HG02970 (cell line): ENCODE data around the gene NPAS2.

Source experiments
- ATAC-seq: cut with Tn5 transposase; IDR thresholded peaks from one replicate; pipeline ENCODE4 v1.9.1; 2021; ENCODE audit warnings: mild to moderate bottlenecking, moderate library complexity, moderate number of reproducible peaks; ENCODE audit not compliant: unreplicated experiment, low FRiP score

The NPAS2 gene

DNA sequence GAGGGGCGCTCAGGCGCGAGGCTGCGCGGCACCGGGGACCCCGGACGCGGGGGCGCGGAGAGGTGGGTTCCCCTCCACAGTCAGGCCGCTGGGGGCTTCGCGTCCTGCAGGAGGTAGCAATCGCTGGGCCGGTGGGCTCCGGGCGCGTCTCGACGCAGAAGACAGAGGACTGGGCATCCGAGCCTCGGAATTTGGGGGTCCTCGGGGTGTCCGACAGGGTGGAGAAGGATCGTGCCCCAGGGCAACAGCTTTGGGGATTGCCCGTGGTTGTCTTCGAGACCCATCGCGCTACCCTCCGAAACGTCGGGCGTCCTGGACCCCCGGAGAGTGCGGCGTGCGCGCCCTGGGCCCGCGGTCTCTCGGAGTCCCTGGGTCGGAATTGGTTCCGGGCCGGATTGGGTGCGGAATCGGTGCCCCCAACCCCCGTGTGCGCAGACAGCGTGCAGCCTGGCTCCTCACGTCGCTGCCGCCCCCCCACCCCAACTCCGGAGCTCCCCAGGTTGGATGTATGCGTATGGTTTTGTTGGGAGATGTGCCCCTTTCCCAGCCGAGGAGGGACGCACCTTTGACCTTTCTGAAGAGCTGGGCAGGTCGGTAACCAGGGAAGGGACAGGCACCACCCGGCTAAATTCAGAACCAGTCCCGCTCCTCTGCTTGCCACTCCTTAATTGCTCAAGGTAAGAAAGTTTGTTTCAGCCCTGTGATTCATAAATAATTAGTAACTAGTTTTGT lies 750 bp downstream of the NPAS2 start:
- no peak for ATAC-seq

DNA sequence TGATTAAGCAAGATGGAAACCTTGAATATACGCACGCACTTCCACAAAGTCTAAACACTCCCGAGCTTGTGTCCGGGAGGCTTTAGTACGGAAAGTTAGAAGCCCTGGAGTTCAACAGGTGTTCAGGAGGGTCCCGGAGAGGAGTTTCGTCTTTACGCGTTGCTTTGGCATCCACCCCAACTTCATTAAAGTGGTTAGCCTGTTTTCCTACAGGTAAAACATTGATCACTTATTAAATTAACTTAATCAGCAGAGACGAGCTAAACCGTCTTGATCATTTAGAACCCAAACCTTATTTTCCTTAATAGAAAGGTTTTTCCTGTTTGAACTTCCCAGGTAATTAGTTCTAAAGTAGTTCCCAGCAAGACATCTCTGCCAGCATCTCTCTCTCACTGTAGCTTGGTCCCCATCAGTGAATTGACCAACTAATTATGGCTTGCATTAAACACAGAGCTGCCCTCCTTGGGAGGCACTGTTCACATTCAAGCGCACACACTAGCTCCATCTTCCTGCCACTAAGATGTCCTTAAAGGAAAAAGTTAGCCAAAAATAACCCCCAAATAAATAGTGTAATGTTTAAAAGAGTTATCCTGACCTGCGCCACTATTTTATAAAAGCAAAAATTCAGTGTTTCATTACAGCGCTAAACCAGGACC lies 1.4 kb downstream of the NPAS2 start:
- no peak for ATAC-seq

DNA sequence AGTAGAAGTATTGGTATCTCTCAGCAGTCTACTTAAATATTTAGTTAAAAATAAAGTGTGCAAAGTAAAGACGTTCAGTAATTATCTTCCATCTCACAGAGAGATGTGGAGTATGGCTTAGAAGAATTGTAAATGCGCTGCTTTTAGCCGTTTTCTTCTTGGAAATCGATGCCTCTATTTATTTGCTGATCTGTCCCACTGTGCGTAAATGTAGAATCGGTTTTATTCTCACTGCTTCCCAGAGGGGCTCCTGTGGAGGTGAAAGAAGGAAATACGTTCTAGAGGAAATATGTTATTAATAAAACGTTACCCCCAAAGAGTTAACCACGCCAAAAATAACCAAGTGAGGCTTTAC lies 1.9 kb downstream of the NPAS2 start:
- ATAC-seq = no peak

DNA sequence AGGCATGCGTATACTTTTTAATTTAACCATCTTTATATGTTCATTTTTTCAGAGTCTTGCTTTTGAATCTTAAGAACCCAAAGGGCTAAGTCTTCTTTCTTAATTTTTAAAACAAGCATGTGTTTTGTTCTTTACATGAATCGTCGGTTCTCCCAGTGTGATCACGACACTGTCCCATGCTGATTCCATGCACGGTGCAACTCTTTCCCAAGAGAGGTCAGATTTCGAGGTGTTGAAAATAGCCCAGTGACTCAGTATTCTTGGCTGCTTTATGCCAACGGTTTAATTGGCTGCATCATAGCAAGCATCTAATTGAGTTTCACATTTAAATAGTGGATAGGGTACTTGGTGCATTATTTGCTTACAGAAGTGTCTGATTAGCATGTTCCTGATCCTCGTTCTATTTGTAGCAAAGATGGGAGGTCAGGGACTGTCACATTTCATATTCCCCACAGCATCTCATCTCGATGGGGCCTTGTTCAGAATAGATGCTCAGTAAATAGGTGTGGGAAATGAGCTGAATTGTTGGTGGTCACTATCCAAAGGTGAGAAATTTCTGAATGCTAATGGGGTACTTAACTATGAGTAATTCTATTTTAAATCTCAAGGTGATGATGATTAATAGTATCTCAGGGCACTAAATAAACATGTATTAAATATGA lies 2.8 kb downstream of the NPAS2 start:
- no peak for ATAC-seq

DNA sequence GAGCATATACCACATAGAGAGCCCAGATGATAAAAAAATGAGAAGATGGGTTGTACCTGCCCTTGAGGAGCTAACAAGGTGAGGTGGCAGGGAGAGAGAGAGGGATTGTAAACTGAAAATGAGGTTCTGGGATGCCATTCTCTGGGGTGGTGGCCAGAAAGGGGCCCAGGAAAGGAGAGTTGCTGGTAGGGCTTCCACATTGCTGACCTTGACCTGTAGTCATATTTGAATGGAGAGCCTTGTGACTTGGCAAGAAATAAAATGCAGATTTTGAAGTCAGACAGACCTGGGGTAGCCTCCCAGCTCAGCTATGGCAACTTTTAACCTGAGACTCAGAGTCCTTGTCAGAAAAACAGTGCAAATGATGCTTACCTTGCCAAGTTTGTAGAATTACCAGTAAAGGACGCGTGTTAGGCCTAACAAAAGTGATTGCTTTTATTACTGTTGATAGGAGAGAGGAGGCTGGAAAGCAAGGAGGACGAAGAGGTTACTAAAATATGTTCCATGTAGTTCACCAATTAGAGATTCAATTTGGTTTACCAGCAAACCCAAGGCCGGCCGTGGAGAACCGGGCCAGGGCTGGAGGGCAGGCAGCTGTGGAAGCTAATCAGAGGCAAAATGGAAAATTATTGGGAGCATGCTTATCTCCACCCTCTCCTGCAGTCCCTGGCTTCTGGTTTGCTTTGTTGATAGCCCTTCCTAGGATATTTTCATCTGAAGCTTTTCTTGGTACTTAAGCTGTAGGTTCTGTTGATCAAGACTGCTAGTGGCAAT lies 3.9 kb downstream of the NPAS2 start:
- no peak for ATAC-seq

DNA sequence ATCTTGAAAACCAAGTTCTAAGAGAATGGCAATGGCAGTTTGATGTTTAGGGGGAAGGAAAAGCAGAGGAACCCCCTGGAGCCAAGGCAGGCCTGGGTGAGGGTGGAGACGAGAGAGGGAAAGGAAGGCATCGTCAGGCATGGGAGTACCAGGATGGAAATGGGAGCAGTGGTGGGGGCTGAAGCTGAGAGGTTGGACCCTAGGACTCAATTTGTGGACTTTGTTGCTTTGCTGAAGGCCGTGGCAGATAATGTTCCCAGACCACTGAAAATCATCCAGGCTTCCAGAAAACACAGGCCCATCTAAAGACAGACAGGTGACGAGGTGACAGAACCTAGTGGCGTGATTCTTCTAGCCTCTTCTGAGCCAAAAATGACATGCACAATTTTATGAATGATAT lies 4.9 kb downstream of the NPAS2 start:
- no peak for ATAC-seq

DNA sequence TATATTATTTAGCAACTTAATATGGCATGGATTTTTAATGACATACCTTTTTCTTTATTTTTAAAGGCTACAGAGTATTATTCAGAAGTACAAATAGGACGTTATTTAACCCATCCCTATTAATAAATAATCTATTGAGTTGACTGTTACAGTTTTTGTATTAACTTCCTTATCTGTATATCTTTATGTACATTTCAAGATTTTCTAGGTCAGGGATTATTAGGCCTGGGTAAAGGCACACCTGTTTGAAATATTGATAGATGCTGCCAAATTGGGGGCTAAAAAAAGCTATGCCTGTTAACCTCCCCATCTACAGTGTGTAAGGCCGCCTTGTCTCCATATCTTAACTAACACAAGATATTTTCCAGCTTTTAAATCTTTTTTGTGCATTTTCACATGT lies 6.6 kb downstream of the NPAS2 start:
- ATAC-seq = no peak

DNA sequence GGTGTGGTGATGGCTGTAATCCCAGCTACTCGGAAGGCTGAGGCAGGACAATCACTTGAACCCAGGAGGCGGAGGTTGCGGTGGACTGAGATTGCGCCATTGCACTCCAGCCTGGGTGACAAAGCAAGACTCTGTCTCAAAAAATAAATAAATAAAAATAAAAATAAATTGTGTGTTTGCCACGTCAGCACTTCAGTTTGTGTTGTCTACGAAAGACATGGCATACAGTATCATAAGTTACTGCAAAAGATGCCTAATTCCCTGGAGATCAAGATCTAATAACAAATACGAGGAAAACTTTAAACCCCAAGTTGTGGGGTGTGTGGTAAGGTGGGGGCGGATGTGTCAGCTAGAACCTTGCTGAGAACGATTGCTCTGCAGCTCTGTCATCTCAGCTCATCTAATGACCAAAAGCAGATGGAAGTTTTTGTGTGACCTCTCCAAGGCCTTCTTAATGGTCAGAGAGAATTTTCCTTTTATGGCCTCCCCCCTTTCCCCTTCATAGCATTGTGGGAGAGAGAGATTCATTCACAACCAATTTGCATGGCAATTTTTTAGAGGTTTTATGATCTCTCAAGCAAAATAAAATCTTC lies 11.3 kb downstream of the NPAS2 start:
- ATAC-seq = no peak

DNA sequence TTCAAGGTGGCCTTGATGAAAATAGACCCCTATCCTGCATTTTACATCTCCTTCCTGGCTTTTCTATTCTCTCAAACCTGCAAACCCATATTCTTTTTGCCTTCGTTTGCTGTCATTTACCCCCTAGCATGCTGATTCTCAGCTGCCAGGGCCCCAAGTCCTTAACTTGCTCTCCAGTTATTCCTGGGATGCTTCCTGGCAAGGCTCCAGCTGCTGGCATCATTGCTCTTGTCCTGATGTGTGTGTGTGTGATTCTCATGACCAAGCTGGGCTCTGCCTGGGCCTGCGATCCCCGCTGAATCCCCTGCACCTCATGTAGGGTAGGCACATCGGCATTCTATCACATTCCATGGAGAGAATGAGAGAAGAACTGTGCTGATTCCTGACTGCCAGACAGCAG lies 11.9 kb downstream of the NPAS2 start:
- no peak for ATAC-seq

DNA sequence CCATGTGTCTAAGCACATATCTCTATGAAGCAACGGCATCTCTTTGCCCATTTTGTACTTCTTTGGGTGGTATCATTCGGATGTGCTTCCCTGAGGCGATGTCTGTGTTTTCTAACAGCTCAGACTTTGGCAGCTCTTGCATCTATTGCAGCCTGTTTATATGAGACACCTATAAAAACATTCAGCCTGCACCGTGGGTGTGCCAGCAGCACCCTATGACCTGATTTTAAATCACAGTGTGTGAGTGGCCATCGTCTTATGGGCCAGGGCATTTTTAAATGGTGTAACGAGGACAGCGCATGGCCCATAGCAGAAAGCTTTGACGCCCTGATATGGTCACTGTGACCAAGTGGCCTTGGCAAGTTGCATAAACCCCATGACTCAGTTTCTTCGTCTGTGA lies 12.9 kb downstream of the NPAS2 start:
- ATAC-seq = no peak

DNA sequence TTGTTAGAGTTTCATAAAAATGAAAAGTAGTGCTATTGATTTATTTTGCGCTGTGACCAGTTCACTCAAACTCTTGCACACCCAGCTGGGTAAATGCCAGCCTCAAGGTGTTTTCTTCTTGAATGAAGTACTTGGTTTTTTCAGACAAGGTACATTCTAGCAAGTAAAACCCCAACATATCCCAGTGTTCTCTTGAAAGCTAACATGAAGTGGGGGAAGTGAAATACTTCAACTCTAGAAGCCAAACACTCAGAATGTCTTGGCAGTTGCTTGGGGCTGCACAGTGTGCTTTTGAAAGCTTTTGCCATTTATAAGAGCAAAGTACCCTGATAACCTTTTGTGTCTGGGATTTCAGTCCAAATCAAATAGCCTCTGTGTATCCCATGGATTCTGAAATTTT lies 13.4 kb downstream of the NPAS2 start:
- no peak for ATAC-seq

DNA sequence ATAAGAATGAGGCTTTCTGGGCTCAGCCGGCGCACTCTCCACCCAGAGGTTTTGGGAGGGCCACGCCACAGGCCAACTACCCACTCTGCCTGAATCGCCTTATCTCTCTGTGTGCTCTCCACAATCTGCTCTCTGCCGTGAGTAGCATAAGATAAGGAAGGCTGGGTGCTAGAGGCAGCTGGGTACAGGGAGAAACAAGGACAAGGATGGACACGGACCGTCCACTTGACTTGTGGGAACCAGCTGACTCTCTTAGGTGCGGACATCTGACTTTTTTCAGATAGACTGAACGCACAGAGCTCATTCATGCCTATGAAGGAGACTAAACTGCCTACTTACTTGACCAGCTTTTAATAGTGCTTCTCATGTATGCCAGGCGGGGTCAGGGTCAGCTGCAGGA lies 14.3 kb downstream of the NPAS2 start:
- ATAC-seq = no peak

DNA sequence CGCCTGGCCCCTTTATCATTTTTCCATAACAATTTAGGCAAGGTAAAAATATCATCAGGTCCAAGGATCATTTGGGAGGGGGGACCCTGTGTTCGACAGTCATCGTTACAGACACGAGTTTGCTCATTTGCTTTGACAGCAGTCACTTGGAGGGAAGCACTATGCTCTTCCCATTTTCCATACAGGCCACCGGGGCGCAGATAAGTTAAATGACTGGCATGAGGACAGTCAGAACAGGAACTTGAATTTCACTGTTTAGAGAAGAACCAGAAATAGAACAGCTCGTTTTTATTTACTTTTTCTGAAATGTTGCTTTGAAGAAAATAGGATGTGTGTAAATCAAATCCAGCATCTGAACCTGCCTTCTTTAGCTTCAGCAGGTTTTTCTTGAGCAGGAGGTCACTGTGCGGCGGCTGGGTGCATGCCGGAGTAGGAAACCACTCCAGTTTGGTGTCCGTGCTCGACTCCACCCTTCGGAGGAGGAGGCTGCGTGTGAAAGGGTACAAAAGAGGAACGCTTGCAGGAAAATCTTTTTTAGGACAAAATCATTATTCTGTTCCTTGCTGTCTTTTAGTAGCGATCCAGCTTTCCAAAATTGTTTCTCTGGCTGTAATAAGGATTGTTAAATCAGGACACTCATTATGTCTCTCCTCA lies 15.2 kb downstream of the NPAS2 start:
- ATAC-seq = no peak

DNA sequence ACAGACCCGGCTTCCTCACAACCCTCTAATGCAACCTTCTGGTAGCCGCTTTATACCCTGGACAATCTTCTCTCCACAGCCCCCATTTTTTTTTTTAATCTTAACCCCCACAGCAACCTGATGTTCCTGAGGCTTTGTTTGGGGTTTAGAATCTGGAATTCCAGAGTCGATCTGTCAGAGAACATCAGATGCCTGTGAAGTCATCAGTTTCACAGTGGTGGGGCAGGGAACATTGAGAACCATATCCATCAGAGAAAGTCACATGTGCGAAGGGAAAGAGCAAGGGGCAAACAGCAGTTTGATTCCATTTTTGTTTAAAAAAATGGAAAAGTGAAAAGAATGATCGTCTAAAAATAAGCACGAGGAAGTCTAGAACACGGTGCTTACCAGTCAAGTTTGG lies 20.6 kb downstream of the NPAS2 start:
- no peak for ATAC-seq

DNA sequence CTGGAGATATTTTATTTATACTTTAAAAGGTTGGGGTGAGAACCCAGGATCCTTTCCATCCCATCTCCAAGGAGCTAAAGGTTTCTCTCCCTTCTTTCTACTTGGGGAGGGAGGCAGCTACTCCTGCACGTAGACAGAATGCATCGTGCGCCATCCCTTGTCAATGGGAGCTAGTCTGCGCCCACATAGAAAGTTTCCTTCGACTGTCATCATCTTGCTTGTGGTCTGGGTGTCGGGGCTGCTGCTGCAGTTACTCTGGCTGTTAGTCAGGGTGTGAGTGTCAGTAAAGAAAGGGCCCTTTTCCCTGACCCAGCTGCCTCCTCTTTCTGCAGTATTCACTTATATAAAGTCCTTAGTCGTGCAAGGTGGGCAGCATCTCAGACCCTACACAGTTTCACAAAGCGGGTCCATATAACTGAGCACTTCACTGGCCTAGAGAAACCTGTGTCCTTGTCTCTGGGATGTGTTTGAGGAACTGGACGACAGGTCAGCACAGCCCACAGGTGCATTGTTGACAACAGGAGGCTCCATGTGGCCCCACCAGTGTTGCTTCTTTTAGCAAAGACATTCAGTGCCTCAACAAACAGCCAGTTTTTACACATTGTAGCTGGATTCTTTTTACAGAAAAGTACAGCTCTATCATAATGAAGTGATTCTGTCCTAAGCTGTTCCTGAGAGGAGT lies 22.4 kb downstream of the NPAS2 start:
- ATAC-seq = no peak

DNA sequence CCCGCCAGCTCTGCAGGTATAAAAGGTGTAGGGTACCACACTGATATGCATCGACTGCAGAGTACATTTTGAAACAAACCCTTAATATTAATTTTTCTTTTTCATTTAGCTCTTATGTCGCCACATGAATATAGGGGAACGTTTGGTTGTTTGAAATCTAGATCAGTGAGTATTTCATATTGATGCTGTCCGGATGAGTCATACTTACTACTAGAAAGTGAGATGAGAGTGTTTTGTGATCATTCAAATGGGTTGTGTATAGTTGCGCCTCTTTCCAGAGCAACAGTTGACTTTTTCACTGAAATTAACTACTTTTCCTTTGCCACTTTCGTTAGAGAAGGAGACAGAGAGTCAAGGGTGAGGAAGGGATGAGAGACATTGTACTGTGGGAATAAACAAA lies 24.6 kb downstream of the NPAS2 start:
- ATAC-seq = no peak

DNA sequence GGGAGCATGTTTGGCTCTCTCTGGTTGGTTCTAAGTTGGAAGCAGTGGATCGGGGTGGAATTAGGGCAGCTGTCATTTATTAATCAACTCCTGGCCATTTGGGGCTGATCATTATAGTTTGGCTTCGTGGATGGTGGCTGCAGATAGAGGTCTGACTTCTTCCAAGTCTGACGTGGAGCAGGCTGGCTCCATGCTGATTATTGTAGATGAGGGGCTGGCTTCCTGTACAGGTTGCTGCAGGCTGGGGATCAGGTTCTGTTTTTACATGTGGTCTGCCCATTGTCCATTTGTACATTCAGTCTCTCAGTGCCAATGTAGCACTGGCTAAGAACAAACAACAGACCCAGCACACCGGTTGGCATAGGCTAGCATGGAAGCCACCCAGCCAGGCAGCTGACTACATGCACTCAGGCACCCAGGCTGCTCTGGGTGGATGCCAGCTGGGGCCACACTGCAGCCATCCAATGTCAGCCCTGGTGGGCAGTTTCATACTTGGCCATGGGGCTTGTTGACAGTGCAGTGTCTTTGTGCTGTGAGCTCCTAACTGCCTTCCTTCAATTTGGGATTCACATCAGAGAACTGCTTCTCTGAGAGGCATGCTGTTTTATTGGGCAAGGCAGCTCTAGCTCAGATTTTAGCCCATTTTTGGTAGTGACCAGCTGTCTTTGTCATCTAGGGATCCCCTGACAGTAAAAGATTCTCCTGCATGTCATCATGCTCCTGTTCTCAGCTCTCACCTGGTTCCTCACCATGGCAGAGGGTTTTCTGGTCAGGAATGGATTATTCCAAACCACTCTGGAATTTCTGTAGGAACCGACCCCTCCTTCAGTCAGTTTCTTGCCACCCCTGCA lies 25.4 kb downstream of the NPAS2 start:
- no peak for ATAC-seq

DNA sequence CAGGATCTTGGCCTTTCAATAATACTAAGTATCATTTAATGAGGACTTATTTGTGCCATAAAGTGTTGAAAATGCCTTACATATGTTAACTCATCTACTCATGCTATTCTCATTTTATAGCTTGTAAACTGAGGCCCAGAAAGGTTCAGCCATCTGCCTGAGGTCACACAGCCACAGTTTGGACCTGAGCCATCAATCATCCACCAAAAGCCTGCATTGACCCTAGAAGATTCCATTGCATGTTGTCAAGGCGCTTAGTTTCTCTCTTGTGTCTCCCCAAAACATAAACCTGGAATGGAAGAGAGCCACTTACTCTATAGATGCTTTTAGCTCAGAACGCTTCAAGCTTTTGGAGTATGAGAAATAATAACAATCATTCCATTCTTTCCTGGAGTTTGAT lies 26.8 kb downstream of the NPAS2 start:
- ATAC-seq = no peak

DNA sequence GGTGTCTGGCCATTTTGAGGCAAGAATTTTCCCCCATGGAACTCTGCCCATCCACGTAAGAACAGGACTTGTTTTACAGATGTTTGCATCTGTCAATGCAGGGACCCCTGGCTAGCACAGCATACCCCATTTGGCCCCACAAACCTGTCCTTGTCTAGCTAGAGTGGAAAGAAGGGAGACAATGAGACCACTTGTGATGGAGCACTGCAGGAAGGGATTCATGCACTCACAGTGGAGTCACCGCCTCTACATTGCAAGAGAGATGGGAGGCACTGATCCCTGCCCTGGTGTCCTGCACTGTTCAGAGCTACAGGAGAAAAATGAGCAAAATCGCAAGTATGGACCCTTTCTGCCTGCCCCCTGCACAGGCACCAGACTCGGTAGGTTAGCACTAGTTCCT lies 32.5 kb downstream of the NPAS2 start:
- ATAC-seq = no peak
